Esophagus muscularis mucosa (tissue), 3 donors: ENCODE data around the gene USH1G.

Source experiments
- POLR2A ChIP-seq: fragments of 450-650 bp; IDR thresholded peaks from one replicate; pipeline ENCODE4 v1.6.1; 2017; ENCODE audit warnings: antibody characterized with exemption, moderate library complexity, mild to moderate bottlenecking, low read depth
- TF ChIP-seq, protein P1 (sequence below), 3 experiments: fragments of 200-600 bp in 2 of 3; fragments of 450-650 bp in 1 of 3; sonication (generic) in 2 of 3; IDR thresholded peaks; one replicate each; pipeline ENCODE4 v1.5.1; 2017 to 2019; ENCODE audit warnings: antibody characterized with exemption in 3 of 3, mild to moderate bottlenecking in 2 of 3, moderate library complexity in 1 of 3

DNA sequence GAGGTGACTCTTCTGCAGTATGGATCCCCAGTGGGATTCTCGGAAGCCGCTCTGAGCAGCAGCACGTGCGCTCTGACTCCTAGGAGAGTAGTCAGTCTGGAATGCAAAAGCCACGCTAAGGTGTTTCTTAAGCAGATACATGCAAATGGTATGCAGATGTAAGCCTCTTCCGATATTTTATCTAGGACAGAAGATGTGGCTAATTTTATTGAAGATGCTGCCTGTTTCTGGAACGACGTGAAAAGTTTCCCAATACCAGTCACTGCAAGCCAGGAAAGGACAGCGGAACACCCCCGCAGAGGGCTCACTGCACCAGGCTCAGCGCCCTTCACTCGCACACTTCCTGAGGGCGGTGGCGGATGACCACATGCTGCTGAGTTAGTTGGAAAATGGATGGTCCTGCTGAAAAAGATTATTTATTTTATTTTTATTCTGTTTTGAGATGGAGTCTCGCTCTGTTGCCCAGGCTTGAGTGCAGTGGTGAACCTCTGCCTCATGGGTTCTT lies 39.8 kb downstream of the USH1G start:
- TF ChIP-seq, protein P1, sequence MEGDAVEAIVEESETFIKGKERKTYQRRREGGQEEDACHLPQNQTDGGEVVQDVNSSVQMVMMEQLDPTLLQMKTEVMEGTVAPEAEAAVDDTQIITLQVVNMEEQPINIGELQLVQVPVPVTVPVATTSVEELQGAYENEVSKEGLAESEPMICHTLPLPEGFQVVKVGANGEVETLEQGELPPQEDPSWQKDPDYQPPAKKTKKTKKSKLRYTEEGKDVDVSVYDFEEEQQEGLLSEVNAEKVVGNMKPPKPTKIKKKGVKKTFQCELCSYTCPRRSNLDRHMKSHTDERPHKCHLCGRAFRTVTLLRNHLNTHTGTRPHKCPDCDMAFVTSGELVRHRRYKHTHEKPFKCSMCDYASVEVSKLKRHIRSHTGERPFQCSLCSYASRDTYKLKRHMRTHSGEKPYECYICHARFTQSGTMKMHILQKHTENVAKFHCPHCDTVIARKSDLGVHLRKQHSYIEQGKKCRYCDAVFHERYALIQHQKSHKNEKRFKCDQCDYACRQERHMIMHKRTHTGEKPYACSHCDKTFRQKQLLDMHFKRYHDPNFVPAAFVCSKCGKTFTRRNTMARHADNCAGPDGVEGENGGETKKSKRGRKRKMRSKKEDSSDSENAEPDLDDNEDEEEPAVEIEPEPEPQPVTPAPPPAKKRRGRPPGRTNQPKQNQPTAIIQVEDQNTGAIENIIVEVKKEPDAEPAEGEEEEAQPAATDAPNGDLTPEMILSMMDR (IDR thresholded peaks at IDR 0.05): no peak
- no peak for TF ChIP-seq POLR2A
